Thymus (tissue), 11 donors: Measurements from ENCODE around the gene RBM7. TPM values are rescaled to one million over a fixed set of nuclear protein-coding genes. Genes with fewer than 3 reads are reported as not detected.

Source experiments
- DNase-seq, 9 donors: peaks; one replicate each; pipeline ENCODE4 v3.0.0-alpha.2; 2013; ENCODE audit warnings: low spot score in 9 of 9, low read depth in 6 of 9, missing footprints in 1 of 9
- H3K27ac ChIP-seq, 2 donors: one replicate each; pipeline ENCODE4 v1.5.1; 2013; ENCODE audit warnings: control low read depth in 1 of 2, low read depth in 1 of 2, low read length in 1 of 2, mild to moderate bottlenecking in 1 of 2, moderate library complexity in 1 of 2
- H3K27me3 ChIP-seq, 2 donors: one replicate each; pipeline ENCODE4 v1.5.1; 2013; ENCODE audit warnings: low read length in 1 of 2; ENCODE audit not compliant: control insufficient read depth in 2 of 2, insufficient read depth in 1 of 2
- H3K36me3 ChIP-seq, 2 donors: one replicate each; pipeline ENCODE4 v1.5.1; 2013; ENCODE audit warnings: low read length in 1 of 2, mild to moderate bottlenecking in 1 of 2, moderate library complexity in 1 of 2; ENCODE audit not compliant: control insufficient read depth in 2 of 2, insufficient read depth in 2 of 2
- H3K4me1 ChIP-seq, 2 donors: one replicate each; pipeline ENCODE4 v1.5.1; 2013; ENCODE audit warnings: low read length in 2 of 2; ENCODE audit not compliant: control insufficient read depth in 2 of 2, insufficient read depth in 2 of 2
- H3K4me3 ChIP-seq, 2 donors: one replicate each; pipeline ENCODE4 v1.5.1; 2013; ENCODE audit warnings: low read length in 2 of 2, control low read depth in 1 of 2, mild to moderate bottlenecking in 1 of 2
- H3K9me3 ChIP-seq, 2 donors: one replicate each; pipeline ENCODE4 v1.5.1; 2013; ENCODE audit warnings: low read length in 1 of 2, mild to moderate bottlenecking in 1 of 2; ENCODE audit not compliant: control insufficient read depth in 2 of 2, insufficient read depth in 1 of 2
- WGBS: extraction: QIAGEN DNeasy Blood & Tissue Kit; methylation state at CpG from one replicate; pipeline ENCODE4 v1.1.7; 2013; 5-methylcytosine and 5-hydroxymethylcytosine counted together
- polyA plus RNA-seq: library from polyadenylated mRNA; stranded (reverse); fragments of 200-250 nt; gene quantifications from one replicate; pipeline ENCODE4 v1.2.3, GENCODE V29; 2013
- total RNA-seq: library from RNA; stranded (reverse); fragments of 120-200 nt; gene quantifications from one replicate; pipeline ENCODE4 v1.2.4, GENCODE V29; 2013
- donor health status: healthy.

RBM7 gene
- total and polyA plus RNA-seq, 2 donors: 22.7 to 35.7 TPM

- Histone ChIP-seq H3K27ac (no peak overlapping the region), H3K4me3 (no peak overlapping the region), H3K9me3 (no peaks in the 10 kb centered on the region), H3K4me1 (no peaks in the 10 kb centered on the region), H3K27me3 (peaks cover 0 to 5% of the 10 kb centered on the region in 2 donors), H3K36me3 (no peaks in the 10 kb centered on the region)
- no peak for DNase-seq
- 91% methylated on average over 9 of the region's 9 CpGs for WGBS
Measured at GRCh38 chr11:114367244-114367957, 33.1 kb upstream of the RBM7 start.

DNA sequence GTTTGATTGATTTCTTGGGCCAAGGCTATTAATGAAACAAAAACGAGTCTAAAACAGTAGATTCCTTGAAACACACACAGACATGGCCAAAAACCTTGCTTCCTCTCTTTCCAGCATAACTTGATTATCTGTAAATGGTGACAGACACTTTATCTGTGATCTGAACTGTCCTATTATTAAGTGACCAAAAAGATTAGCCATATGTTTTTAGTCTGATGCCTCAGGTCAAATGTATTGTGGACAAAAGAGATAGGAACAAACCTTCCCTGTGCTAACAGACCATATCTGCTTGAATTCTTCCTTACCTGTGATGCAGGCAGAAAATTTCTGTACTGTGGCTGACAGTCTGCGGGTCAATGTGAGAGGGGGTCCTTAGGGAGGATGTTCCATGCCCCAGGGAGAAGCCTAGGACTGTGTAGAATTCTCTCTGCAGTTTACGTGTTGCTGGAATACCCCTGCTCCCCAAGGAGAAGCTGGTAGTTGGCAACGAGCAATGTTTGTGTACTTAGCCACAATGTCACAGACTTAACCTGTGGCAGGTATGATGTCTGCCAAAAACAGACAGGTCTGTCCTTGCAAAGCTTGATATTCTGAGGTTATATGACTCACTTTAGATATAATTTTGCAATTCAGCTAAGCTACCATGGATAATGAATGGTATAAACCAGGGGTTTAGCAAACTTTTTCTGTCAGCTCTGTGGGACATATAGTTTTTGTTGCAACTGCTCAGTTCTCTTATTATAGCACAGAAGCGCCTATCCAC lies 31.4 kb upstream of the RBM7 start:
- H3K27me3 ChIP-seq: peaks cover 0 to 5% of the 10 kb centered on the region in 2 donors
- no peaks in the 10 kb centered on the region for H3K36me3 ChIP-seq
- no peak overlapping the region for H3K4me3 ChIP-seq
- H3K4me1 ChIP-seq: no peaks in the 10 kb centered on the region
- no peak overlapping the region for H3K27ac ChIP-seq
- no peaks in the 10 kb centered on the region for H3K9me3 ChIP-seq
- no peak for DNase-seq
- WGBS: 86% methylated on average over 5 of the region's 5 CpGs

- no peak overlapping the region for H3K4me3 ChIP-seq
- no peak for DNase-seq
- no peaks in the 10 kb centered on the region for H3K4me1 ChIP-seq
- no peaks in the 10 kb centered on the region for H3K9me3 ChIP-seq
- 96% methylated on average over 3 of the region's 3 CpGs for WGBS
- no peaks in the 10 kb centered on the region for H3K36me3 ChIP-seq
- H3K27ac ChIP-seq: no peak overlapping the region
- peaks cover 0 to 12% of the 10 kb centered on the region in 2 donors for H3K27me3 ChIP-seq
Measured at GRCh38 chr11:114375052-114375451, 25.4 kb upstream of the RBM7 start.

DNA sequence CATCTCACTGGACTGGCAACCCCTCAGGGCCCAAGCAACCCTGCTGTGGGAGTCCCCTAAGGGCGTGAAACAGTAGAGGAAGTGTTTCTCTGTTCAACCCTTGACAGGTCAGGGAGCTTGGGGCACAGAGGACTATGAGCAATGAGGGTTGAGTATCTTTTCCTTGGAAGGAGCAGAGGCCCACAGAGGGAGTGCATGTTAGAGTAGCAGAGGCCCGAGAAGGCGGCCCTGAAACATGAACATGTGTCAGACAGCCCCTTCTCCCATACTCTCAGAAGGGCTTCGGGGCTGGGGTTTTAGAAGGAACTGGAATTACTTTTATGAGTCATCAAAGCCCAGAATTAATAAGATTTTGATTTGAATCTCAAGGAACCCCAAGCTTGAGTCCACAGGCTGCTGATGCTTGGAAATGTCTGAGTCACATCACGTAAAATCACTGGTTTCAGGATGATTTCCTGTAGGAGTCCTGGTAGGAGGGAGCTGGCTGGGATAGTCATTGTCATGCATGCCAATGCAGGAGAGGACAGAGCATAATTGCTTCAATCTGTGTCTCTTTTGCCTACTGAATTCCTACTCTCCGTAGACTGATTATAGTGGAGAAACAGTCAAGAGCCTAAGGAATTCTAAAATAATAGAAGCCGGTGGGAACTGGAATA lies 22.7 kb upstream of the RBM7 start:
- Histone ChIP-seq H3K4me3 (no peak overlapping the region), H3K27me3 (peaks cover 0 to 12% of the 10 kb centered on the region in 2 donors), H3K4me1 (peaks cover 2 to 3% of the 10 kb centered on the region in 2 donors), H3K9me3 (no peaks in the 10 kb centered on the region), H3K27ac (no peak overlapping the region), H3K36me3 (no peaks in the 10 kb centered on the region)
- WGBS: 93% methylated on average over 7 of the region's 7 CpGs
- DNase-seq: no peak

DNA sequence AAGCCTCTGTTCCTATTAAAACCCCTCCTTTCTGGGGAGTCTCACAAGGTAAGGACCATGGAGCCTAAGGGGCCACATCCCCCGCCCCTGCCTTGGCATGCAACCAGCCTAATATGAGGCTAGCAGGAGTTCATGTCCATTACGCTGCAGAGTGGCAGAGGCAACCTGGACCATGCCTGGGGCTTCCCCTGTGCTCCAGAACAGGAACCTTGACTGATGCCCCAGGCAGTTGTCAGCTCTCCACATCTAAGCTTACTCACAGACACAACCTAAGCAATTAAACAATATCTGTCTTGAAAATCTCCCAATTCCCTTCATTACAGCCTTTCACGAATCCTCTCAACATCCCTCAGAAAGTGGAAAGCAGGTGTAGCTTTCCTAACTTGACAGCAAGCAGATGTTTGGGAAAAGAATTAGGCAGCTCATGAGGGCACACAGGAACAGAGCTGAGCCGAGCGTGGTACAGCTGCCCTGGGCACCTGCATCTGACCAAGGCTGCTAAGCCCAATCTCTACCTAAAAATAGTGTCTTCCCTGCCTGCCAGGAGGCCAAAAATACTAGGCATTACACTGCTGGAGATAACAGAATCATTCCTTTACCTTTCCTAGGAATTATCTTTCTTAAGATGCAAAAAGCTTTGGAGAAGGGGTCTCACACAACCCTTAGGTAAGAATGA lies 20.9 kb upstream of the RBM7 start:
- 96% methylated on average over 5 of the region's 5 CpGs for WGBS
- DNase-seq: no peak
- H3K4me3 ChIP-seq: no peak overlapping the region
- no peak overlapping the region for H3K27ac ChIP-seq
- no peaks in the 10 kb centered on the region for H3K9me3 ChIP-seq
- H3K27me3 ChIP-seq: peaks cover 0 to 12% of the 10 kb centered on the region in 2 donors
- H3K36me3 ChIP-seq: no peaks in the 10 kb centered on the region
- peaks cover 2 to 3% of the 10 kb centered on the region in 2 donors for H3K4me1 ChIP-seq

- Histone ChIP-seq H3K4me1 (peaks cover 2 to 3% of the 10 kb centered on the region in 2 donors), H3K27me3 (peaks cover 0 to 9% of the 10 kb centered on the region in 2 donors), H3K9me3 (no peaks in the 10 kb centered on the region), H3K4me3 (no peak overlapping the region), H3K36me3 (no peaks in the 10 kb centered on the region), H3K27ac (no peak overlapping the region)
- no peak for DNase-seq
- over 99% methylated on average over 3 of the region's 3 CpGs for WGBS
Measured at GRCh38 chr11:114382509-114382908, 18.0 kb upstream of the RBM7 start.

- Histone ChIP-seq H3K27ac (no peak overlapping the region), H3K9me3 (no peaks in the 10 kb centered on the region), H3K4me3 (no peak overlapping the region), H3K36me3 (no peaks in the 10 kb centered on the region), H3K4me1 (peaks cover 2 to 3% of the 10 kb centered on the region in 2 donors), H3K27me3 (peaks cover 0 to 3% of the 10 kb centered on the region in 2 donors)
- 100% methylated on average over 1 of the region's 1 CpG for WGBS
- DNase-seq: no peak
Measured at GRCh38 chr11:114384487-114384886, 16.0 kb upstream of the RBM7 start.

- no peaks in the 10 kb centered on the region for H3K4me1 ChIP-seq
- no peak overlapping the region for H3K27ac ChIP-seq
- H3K27me3 ChIP-seq: no peaks in the 10 kb centered on the region
- 90% methylated on average over 2 of the region's 2 CpGs for WGBS
- no peak for DNase-seq
- H3K4me3 ChIP-seq: no peak overlapping the region
- H3K36me3 ChIP-seq: no peaks in the 10 kb centered on the region
- H3K9me3 ChIP-seq: no peaks in the 10 kb centered on the region
Measured at GRCh38 chr11:114386131-114386530, 14.3 kb upstream of the RBM7 start.
